HG03520 (cell line): ENCODE measurements around the gene CD300A.

Experiments
- ATAC-seq: cut with Tn5 transposase; IDR thresholded peaks from one replicate; pipeline ENCODE4 v1.9.1; 2021; ENCODE audit warnings: mild to moderate bottlenecking, moderate library complexity; ENCODE audit not compliant: unreplicated experiment

CD300A gene

GRCh38 chr17:74454197-74455024 is 12.0 kb upstream of the CD300A start:
- peak; percentile 28 for ATAC-seq

DNA sequence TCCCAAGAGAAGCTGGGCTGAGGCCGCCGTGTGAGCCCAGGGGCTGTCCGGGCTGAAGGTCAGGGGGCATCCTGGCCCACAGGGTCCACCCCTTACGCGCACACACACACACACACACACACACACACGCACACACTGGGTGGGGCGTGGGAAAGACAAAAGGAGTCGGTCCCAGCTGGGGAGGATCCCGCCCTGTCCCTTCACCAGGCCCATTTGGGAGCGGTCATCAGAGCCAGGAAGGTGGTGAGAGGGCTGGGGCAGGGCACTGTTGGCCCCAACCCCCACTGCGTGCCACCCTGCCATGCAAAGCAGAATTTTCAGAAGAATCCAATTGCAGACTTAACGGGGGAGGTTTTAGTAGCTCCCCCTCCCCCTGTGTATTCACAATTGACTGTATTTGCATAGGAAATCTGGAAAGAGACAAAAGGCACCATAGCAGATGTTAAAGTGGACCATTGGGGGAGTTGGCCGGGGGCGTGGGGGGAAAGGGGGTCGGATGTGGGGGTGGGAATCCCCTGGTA is 11.3 kb upstream of the CD300A start:
- no peak for ATAC-seq

DNA sequence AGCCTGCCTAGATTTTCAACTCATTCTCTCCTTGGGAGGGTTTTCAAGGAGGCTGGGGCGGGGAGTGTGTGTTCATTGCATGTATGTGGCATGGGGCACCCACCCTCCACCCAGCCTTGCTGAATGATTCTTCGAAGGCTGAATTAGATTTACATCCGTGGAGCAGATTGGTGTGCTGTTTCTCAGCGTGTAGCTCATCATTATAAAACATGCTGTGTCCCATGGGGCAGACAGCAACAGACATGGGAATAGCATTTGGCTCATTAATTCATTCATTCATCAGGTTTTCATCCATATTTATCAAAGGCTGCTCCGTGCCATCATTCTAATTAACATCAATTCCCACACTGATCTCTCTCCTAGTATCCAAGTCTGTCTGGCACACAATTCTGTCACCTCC is 10.6 kb upstream of the CD300A start:
- no peak for ATAC-seq

GRCh38 chr17:74457146-74457819 is 9.2 kb upstream of the CD300A start:
- no peak for ATAC-seq

DNA sequence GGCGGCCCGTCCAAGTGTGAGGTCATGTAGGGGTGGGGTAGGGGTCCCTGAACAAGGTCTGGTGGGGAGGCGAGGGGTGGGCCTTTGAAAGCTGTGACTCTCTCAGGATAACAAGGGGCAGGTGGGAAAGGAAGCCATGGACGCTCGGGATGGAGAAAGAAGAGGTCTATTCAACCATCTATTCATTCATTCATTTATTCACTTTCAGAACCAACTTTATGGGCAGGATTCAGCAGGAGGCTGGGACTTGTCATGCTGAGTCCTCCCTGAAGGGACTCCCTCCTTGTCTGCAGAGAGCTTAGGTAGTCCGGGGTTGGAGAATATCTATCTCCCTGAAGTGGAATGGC is 8.6 kb upstream of the CD300A start:
- ATAC-seq, result no peak

GRCh38 chr17:74458835-74459234 is 7.6 kb upstream of the CD300A start:
- no peak for ATAC-seq

DNA sequence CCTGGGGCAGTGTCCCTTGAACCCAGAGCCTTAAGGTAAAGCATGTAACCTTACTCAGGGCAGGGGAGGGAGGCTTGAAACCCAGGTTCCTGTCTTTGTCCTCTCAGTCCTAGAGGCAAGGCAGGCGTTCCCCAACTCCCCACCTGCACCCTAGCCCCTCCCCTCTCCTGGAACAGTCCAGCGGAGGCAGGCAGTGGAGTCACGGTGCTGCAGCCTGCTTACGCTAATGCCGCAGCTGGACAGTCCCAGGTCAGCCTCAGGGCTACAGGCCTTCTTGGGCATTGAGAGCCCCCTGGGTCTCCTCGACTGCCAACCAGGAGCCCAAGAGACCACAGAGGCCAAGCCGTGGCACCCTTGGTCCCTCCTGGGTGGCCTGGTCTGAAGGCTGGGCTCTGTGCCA is 6.8 kb upstream of the CD300A start:
- no peak for ATAC-seq

- no peak for ATAC-seq
Observed at GRCh38 chr17:74460241-74460640, 6.2 kb upstream of the CD300A start.

- ATAC-seq, result no peak
Observed at GRCh38 chr17:74460996-74461395, 5.4 kb upstream of the CD300A start.

- ATAC-seq, result no peak
Observed at GRCh38 chr17:74461611-74462010, 4.8 kb upstream of the CD300A start.

DNA sequence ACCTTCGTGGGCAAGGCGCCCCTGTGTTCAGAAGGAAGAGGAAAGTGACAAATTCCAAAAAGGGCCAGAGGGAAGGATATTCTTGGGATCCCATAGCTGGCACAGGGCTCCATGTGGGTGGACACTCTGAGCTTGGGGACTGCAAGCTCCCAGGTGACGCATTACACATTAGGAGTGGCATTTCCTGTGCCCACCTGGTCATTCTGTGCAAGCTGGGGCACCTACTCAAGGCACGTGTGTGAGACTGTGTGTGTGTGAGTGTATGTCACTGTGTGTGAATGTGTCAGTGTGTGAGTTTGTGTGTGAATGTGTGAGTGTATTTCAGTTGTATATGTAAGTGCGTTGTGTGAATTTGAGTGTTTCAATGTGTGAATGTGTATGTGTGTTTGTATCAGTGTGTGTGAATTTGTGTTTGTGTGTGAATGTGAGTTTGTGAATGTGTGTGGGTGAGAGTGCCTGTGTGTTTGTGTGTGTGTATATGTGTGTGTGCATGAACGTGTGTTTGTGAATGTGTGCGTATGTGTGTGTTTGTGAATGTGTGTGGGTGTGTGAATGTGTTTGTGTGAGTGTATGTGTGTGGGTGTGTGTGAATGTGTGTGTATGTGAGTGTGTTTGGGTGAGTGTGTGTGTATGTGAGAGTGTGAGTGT is 1.6 kb upstream of the CD300A start:
- ATAC-seq, result no peak

GRCh38 chr17:74465378-74466110 is 890 bp upstream of the CD300A start:
- no peak for ATAC-seq

DNA sequence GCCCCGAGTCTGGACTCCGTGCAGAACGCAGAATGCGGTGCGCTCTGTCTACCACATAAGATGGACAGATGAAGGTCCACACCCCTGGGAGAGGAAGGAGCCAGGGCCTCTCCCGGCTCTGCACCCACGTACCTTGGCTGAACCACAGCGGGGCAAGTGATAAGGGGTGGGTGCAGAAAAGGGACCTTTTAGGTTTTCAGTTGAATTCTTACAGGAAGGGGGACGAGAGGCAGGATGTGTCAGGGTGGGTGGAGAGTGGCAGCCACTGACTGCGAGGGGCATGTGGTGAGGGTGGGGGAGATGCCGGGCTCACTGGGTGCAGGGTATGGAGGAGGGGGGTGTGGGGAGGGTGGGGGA is 372 bp downstream of the CD300A start:
- no peak for ATAC-seq

- no peak for ATAC-seq
Observed at GRCh38 chr17:74467221-74467951, 952 bp downstream of the CD300A start.

DNA sequence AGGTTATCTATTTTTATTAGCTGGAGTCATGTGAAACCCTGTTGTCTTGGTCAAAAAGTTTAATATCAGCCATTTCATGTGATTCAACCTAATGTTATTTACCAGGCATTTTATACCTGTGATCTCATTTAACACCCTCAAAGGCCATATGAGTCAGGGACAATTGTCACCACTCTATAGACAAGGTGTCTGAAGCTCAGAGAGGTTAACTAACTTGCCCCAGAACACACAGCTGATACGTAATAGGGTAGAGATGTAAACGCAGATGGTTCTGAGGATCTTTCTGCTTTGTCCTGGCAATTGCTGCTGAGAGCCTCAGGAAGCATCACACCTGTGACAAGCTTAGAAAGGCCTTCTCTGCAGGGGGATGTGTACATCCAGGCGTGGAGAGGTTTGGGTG is 4.9 kb downstream of the CD300A start:
- no peak for ATAC-seq

DNA sequence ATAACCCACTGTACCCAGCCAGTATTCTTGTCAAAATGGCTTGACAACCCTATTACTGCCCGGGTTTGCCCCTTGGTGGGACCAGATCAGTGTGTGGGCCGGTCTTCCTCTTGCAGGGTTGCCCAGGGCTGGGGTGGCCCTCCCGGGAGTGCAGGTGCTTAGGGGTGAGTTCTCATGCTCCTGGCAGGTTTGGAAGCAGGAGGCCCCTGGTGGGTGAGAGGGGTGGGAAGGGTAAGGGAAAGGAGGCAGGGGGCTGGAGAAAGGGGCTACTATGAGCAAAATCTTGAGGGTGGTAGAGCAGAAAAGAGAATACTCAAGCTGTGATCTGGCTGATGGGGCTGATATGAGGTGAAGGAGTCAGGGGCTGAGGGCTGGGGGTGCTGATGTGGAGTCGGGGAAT is 6.5 kb downstream of the CD300A start:
- no peak for ATAC-seq

DNA sequence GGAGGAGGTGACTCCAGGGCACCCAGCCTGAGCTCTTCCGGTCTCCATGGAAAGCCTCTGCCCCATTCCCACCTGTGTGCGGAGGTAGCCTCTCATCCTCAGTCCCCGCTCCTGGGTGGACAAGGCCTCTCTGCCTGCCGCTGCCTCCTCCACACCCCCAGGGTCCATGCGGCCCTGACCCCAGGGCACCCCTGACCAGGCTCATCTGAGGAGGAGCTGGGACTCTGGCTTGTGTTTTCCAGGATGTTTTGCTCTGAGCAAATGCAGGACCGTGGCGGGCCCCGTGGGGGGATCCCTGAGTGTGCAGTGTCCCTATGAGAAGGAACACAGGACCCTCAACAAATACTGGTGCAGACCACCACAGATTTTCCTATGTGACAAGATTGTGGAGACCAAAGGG is 6.9 kb downstream of the CD300A start:
- no peak for ATAC-seq

DNA sequence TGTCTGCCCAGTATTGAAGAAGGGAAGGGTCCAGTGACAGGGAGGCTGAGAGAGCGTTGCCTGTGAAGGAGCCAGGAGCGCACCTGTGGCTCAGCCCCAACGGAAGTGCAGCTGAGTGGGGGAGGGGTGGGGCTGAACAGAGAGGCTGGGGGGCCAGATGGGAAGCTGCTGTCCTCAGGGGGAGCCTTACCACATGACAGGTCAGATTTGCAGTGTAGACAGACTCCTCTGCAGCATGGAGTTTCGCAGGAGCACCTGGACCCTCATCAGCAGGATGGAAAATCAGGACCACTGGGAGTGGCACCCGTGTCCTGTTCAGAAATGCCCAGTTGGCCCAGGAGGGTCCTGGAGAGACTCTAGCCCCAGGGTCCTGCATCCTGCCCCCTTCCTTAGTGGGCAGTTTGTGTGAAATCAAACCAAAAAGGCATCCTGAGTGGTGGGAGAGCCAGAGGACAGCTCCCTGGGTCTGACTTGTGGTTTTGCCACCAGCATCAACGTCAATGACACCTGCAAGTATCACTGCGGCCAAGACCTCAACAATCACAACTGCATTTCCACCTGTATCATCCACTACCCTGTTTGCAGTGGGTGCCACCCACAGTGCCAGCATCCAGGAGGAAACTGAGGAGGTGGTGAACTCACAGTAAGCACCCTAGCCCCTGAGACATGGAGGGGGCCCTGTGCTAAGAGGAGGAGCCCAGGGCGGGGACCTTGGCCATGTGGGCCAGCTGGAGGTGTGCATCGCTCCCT is 7.8 kb downstream of the CD300A start:
- ATAC-seq, result no peak

- ATAC-seq, result no peak
Observed at GRCh38 chr17:74475189-74475588, 8.8 kb downstream of the CD300A start.

GRCh38 chr17:74477411-74477810 is 11.0 kb downstream of the CD300A start:
- ATAC-seq, result no peak
